Heart right ventricle (tissue), 16 donors: ENCODE data around the gene TSKU. TPM values are rescaled to one million over a fixed set of nuclear protein-coding genes. Genes with fewer than 3 reads are reported as not detected.

Source experiments
- ATAC-seq, 8 donors: fragments of 200-7000 bp; cut with Tn5 transposase; one replicate each; pipeline ENCODE4 v1.9.1; 2020; ENCODE audit warnings: mild to moderate bottlenecking in 8 of 8, moderate library complexity in 8 of 8, moderate number of reproducible peaks in 1 of 8
- DNase-seq, 2 donors: peaks; one replicate each; pipeline ENCODE4 v3.0.0-alpha.2; 2020
- H3K27ac ChIP-seq, 10 donors: fragments of 200-600 bp; sonication (generic) in 2 of 10; one replicate each; pipeline versions ENCODE4 v1.5.0 to v1.8.0; 2020 to 2022; ENCODE audit warnings: mild to moderate bottlenecking in 3 of 10
- H3K27me3 ChIP-seq, 7 donors: fragments of 200-600 bp; one replicate each; pipeline ENCODE4 v1.8.0; 2021 to 2022; ENCODE audit warnings: mild to moderate bottlenecking in 2 of 7
- H3K36me3 ChIP-seq, 9 donors: fragments of 200-600 bp; sonication (generic) in 1 of 9; one replicate each; pipeline versions ENCODE4 v1.5.0 to v1.8.0; 2020 to 2022; ENCODE audit warnings: mild to moderate bottlenecking in 2 of 9
- H3K4me1 ChIP-seq, 9 donors: fragments of 200-600 bp; sonication (generic) in 1 of 9; one replicate each; pipeline versions ENCODE4 v1.5.0 to v1.8.0; 2020 to 2022; ENCODE audit warnings: mild to moderate bottlenecking in 4 of 9
- H3K4me3 ChIP-seq, 10 donors: fragments of 200-600 bp; sonication (generic) in 2 of 10; one replicate each; pipeline versions ENCODE4 v1.5.0 to v1.8.0; 2020 to 2022; ENCODE audit warnings: mild to moderate bottlenecking in 7 of 10, moderate library complexity in 2 of 10
- H3K9me3 ChIP-seq, 11 donors: fragments of 200-600 bp in 10 of 11; sonication (generic) in 2 of 11; one replicate each; pipeline versions ENCODE4 v1.5.0 to v1.8.0; 2013 to 2022; ENCODE audit warnings: mild to moderate bottlenecking in 2 of 11, control low read depth in 1 of 11, moderate library complexity in 1 of 11
- WGBS, 2 donors: extraction: QIAGEN DNeasy Blood & Tissue Kit; methylation state at CpG; one replicate each; pipeline ENCODE4 v1.1.7; 2013; ENCODE audit warnings: inconsistent platforms in 1 of 2; 5-methylcytosine and 5-hydroxymethylcytosine counted together
- intact Hi-C, 10 donors: fragments of 100-400 bp; cut with DNase I; formaldehyde crosslinking; loops; one replicate each; pipeline versions ENCODE4 v1.11.1 to v1.14.2; 2022
- polyA plus RNA-seq, 2 donors: library from polyadenylated mRNA; stranded (reverse); fragments of 200-250 nt; gene quantifications; one replicate each; pipeline ENCODE4 v1.2.3, GENCODE V29; 2013
- total RNA-seq, 10 donors: library from RNA; stranded (reverse); fragmentation: NEBNext Ultra II Directional in 3 of 10; extraction: Animal tissue kit (Norgen Biotek cat#: 25700) in 3 of 10; gene quantifications; one replicate each; pipeline versions ENCODE4 v1.2.1 to v1.2.4, GENCODE V29; 2021 to 2023
- TF ChIP-seq, protein P1 (sequence below), 9 donors: fragments of 200-600 bp; sonication (generic) in 2 of 9; IDR thresholded peaks; one replicate each; pipeline versions ENCODE4 v1.5.0 to v1.8.0; 2021 to 2022; ENCODE audit warnings: antibody characterized with exemption in 9 of 9, mild to moderate bottlenecking in 5 of 9, moderate library complexity in 1 of 9
- donor health status: Arrhythmogenic right ventricular cardiomyopathy.
- donor health status: ischemic (EF 13 %, LVEDD 7.1; RV severe dilation, severe dysfunction).
- donor health status: healthy with polysubstance abuse.
- donor health status: DM: no; HTN: yes; CAD: no.
- donor health status: DM: no; HTN: no; CAD: no.
- donor health status: ischemic (EF 25% LVEDD 6.9; RV normal size, moderate dysfunction).
- donor health status: ischemic (EF 25% LVEDD 5.7; RV mildly dilated, moderate dysfunction).
- donor health status: healthy.
- donor health status: DM: yes; HTN: yes; CAD: no.
- donor health status: Ischemic cardiomyopathy.
- donor health status: ischemic (EF 35%, LVEDD 5.7; RV mildly dilated, moderate dysfunction).
- donor health status: nonischemic (EF 11% LVEDD 7.7; RV severe dilation, severe dysfunction).
- donor health status: DM: yes; HTN: yes; CAD: no.
- donor health status: PGD.
- donor health status: ischemic (EF 29% LVEDD 5.4; RV normal size, mild dysfunction).
- donor health status: nonischemic (EF 23%, LVEDD 6.1; RV moderate dilation, normal function).

Gene TSKU
- total and polyA plus RNA-seq, 12 donors = 3.0 to 21.9 (median 6.8) TPM

DNA sequence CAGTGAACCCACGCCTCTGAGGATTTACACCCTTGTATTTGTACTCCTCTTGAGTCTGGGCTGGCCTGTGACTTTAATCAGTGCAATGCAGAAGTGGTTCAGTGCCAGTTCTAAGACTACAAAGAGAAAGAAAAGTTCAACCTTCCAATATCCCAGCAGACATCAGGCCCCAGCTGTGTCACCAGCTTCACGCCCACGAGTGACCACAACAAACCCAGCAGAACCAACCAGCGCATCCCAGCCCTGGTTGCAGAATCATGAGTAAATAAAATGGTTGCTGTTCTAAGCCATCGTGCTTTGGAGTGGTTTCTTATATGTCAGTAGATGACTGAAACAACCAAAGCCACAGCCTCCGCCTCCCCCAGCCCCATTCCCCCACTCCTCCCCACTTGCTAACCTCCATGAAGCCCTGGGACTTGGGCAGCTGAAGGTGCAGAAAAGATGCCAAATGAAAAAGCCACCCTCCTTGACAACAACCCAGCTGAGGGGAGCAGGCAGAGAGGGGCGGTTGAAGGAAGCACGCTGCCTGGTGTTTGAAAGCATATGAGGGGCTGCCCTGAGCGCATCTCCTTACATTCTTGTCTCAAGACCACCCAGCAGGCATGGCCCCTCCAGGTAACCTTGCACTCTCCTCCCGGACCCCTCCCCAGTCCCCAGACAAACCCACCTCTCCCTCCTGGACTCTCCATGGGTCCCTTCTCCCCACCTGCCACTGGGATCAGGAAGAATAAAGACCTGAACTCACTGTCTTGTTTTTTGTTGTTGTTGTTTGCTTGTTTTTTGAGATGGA is 20.9 kb downstream of the TSKU start:
- WGBS, 2 donors = 91 to 98% methylated on average over 10 of the region's 10 CpGs

DNA sequence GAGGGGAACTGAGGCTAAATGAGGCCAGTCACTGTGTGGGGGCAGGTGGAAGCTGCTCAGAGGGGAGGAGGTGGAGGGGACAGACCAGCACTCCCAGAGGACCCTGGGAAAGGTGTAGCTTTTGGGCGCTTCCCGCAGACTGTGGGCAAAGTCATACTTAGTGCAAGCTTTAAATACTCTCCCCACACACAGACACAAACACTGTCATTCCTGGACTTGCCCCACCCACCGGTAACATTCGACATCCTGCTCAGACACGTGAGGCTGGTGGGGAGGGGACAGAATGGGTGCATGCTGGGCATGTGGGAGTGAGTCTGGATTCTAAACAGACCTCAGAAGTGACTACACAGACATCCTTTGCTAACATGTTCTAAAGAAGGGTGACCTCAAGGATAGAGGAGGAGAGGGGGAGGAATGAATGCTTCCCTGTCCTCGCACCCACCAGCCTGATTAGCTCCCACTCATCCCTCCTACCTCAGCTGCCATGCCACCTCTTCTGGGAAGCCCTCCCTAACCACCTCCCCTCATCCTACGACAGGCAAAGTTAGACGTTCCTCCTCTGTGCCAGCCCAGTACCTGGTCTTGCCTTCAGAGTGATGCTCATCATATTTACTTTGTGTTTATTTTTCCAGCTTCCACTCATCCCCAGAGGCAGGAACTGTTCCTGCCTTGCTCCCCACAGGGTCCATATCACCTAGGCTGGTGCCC is 22.2 kb downstream of the TSKU start:
- no peak for DNase-seq
- H3K4me3 ChIP-seq = no peak overlapping the region
- H3K9me3 ChIP-seq = no peaks in the 10 kb centered on the region
- H3K27ac ChIP-seq = no peak overlapping the region
- H3K36me3 ChIP-seq = no peaks in the 10 kb centered on the region
- TF ChIP-seq, protein P1, sequence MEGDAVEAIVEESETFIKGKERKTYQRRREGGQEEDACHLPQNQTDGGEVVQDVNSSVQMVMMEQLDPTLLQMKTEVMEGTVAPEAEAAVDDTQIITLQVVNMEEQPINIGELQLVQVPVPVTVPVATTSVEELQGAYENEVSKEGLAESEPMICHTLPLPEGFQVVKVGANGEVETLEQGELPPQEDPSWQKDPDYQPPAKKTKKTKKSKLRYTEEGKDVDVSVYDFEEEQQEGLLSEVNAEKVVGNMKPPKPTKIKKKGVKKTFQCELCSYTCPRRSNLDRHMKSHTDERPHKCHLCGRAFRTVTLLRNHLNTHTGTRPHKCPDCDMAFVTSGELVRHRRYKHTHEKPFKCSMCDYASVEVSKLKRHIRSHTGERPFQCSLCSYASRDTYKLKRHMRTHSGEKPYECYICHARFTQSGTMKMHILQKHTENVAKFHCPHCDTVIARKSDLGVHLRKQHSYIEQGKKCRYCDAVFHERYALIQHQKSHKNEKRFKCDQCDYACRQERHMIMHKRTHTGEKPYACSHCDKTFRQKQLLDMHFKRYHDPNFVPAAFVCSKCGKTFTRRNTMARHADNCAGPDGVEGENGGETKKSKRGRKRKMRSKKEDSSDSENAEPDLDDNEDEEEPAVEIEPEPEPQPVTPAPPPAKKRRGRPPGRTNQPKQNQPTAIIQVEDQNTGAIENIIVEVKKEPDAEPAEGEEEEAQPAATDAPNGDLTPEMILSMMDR (IDR thresholded peaks at IDR 0.05) = no peak
- no peak for ATAC-seq
- intact Hi-C loops = loop anchor here in 6 of 10 donors (5.0 to 10.0 kb wide), 6 partner anchors 57 to 289 kb away; partner anchors contain the start of gene ACER3 (in 1 of the 6)
- H3K27me3 ChIP-seq = no peaks in the 10 kb centered on the region
- 51 to 58% methylated on average over 8 of the region's 8 CpGs for WGBS, 2 donors
- H3K4me1 ChIP-seq = peaks cover 0 to 35% (median 14%) of the 10 kb centered on the region in 9 donors

More for the DNA sequence above, 20.9 kb downstream of the TSKU start:
- ATAC-seq (no peak), DNase-seq (no peak)
- Histone ChIP-seq H3K27me3 (no peaks in the 10 kb centered on the region), H3K4me1 (peaks cover 0 to 44% (median 19%) of the 10 kb centered on the region in 9 donors), H3K36me3 (no peaks in the 10 kb centered on the region), H3K9me3 (no peaks in the 10 kb centered on the region), H3K27ac (no peak overlapping the region), H3K4me3 (no peak overlapping the region)
- TF ChIP-seq, protein P1 (IDR thresholded peaks at IDR 0.05) = no peak
- intact Hi-C loops = loop anchor here in 2 of 10 donors (10.0 kb wide), 2 partner anchors 281 to 291 kb away; no protein-coding TSS in a partner anchor

DNA sequence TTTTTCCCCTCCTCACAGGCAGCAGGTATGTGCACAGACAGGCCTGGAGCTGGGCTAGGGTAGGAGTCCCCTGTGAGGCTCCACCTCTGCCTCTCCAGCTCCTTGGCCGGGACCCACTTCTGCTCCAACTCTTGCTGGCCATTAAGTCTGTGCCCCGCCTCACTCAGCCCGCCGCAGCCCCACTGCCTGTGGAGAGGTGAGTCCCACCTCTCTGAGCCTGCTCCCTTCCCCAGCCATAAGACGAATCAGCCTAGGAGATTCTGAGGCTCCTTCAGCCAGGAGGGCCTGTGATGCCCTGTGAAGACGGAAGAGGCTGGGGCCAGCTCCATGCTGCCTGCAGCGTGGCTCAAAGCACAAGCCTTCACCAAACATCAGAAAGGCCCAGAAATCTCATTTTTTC is 23.0 kb downstream of the TSKU start:
- Histone ChIP-seq H3K9me3 (no peaks in the 10 kb centered on the region), H3K4me3 (no peak overlapping the region), H3K27me3 (no peaks in the 10 kb centered on the region), H3K36me3 (no peaks in the 10 kb centered on the region), H3K4me1 (peaks cover 0 to 40% (median 18%) of the 10 kb centered on the region in 9 donors), H3K27ac (no peak overlapping the region)
- DNase-seq = no peak
- no peak for ATAC-seq
- intact Hi-C loops = loop anchor here in 7 of 10 donors (2.0 to 10.0 kb wide), 8 partner anchors 33 to 289 kb away; partner anchors contain the start of gene ACER3 (in 1 of the 7)
- TF ChIP-seq, protein P1 (IDR thresholded peaks at IDR 0.05) = no peak
- 94 to 95% methylated on average over 7 of the region's 7 CpGs for WGBS, 2 donors

DNA sequence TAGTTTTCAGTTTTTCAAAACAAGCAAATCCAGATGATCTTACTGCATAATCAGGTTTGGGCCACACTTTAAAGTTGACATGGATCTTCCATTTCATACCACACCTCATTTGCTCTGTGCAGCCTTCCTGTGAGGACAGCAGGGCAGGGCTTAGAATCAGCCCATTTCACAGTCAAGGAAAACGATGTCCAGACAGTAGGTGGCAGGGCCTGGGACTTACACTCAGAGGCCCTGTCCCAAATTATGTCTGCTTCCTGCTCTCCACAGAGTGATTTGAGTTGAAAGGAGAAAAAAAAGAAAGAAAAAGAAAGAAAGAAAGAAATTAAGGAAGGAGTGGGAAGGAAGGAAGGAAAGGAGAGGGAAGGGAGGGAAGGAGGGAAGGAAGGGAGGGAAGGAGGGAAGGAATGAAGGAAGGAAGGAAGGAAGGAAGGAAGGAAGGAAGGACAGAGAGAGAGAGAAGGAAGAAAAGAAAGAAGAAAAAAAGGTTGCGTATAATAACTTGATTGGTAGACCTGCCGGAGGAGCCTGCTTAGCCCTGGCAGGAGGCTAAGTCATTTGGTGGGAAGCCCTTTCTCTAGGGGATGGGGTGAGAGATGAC is 23.6 kb downstream of the TSKU start:
- Histone ChIP-seq H3K27ac (no peak overlapping the region), H3K36me3 (no peaks in the 10 kb centered on the region), H3K4me1 (peaks cover 0 to 40% (median 18%) of the 10 kb centered on the region in 9 donors), H3K9me3 (no peaks in the 10 kb centered on the region), H3K4me3 (no peak overlapping the region), H3K27me3 (no peaks in the 10 kb centered on the region)
- WGBS, 2 donors = 67 to 75% methylated on average over 3 of the region's 3 CpGs
- intact Hi-C loops = loop anchor here in 9 of 10 donors (1.0 to 10.0 kb wide), 9 partner anchors 32 to 288 kb away; partner anchors contain the start of gene ACER3 (in 1 of the 9)
- DNase-seq = no peak
- peak in 2 of 8 donors; percentile 2 to 16 for ATAC-seq
- TF ChIP-seq, protein P1 (IDR thresholded peaks at IDR 0.05) = no peak
